Skin epidermis (tissue), 12 donors: ENCODE measurements around the gene GBE1.
A peak's percentile ranks its signal among the peaks of the same experiment; 100 is the strongest.

Experiments
- H3K27ac ChIP-seq, 21 experiments: fragments of 200-600 bp; sonication (generic) in 11 of 21; one replicate each; pipeline ENCODE4 v1.5.0; 2020; ENCODE audit warnings: mild to moderate bottlenecking in 3 of 21, inconsistent platforms in 2 of 21, moderate library complexity in 2 of 21
- H3K4me3 ChIP-seq, 7 experiments: fragments of 200-600 bp; sonication (generic) in 2 of 7; one replicate each; pipeline ENCODE4 v1.5.0; 2020; ENCODE audit warnings: inconsistent platforms in 2 of 7, mild to moderate bottlenecking in 2 of 7, moderate library complexity in 1 of 7

Gene GBE1

GRCh38 chr3:81558106-81558505, 203.3 kb downstream of the GBE1 start:
- Histone ChIP-seq H3K4me3 (no peak overlapping the region), H3K27ac (no peak overlapping the region)

- H3K27ac ChIP-seq, result no peak overlapping the region
These were observed 206.6 kb downstream of the GBE1 start for GRCh38 chr3:81554801-81555200.

GRCh38 chr3:81554388-81554787, 207.1 kb downstream of the GBE1 start:
- Histone ChIP-seq H3K27ac (no peak overlapping the region), H3K4me3 (no peak overlapping the region)

More at GRCh38 chr3:81554801-81555200, 206.6 kb downstream of the GBE1 start:
- H3K4me3 ChIP-seq, result no peak overlapping the region

- Histone ChIP-seq H3K4me3 (no peak overlapping the region), H3K27ac (no peak overlapping the region)
These were observed 211.0 kb downstream of the GBE1 start for GRCh38 chr3:81550415-81550814.

- Histone ChIP-seq H3K4me3 (no peak overlapping the region), H3K27ac (no peak overlapping the region)
These were observed 211.6 kb downstream of the GBE1 start for GRCh38 chr3:81549831-81550230.

GRCh38 chr3:81549388-81549787, 212.1 kb downstream of the GBE1 start:
- Histone ChIP-seq H3K4me3 (no peak overlapping the region), H3K27ac (no peak overlapping the region)

- H3K27ac ChIP-seq, result no peak overlapping the region
- H3K4me3 ChIP-seq, result no peak overlapping the region
These were observed 215.9 kb downstream of the GBE1 start for GRCh38 chr3:81545572-81545971.

- no peak overlapping the region for H3K27ac ChIP-seq
- no peak overlapping the region for H3K4me3 ChIP-seq
These were observed 217.1 kb downstream of the GBE1 start for GRCh38 chr3:81544385-81544784.

- H3K27ac ChIP-seq, result no peak overlapping the region
- no peak overlapping the region for H3K4me3 ChIP-seq
These were observed 220.7 kb downstream of the GBE1 start for GRCh38 chr3:81540787-81541186.

GRCh38 chr3:81531846-81532245, 229.6 kb downstream of the GBE1 start:
- peak overlapping the region in 3 of 21 experiments; percentile 24 to 54 (median 39) for H3K27ac ChIP-seq
- H3K4me3 ChIP-seq, result no peak overlapping the region

- Histone ChIP-seq H3K4me3 (no peak overlapping the region), H3K27ac (peak overlapping the region in 3 of 21 experiments; percentile 24 to 54 (median 39))
These were observed 230.2 kb downstream of the GBE1 start for GRCh38 chr3:81531263-81531662.

GRCh38 chr3:81530180-81530939, 231.1 kb downstream of the GBE1 start:
- H3K4me3 ChIP-seq, result no peak overlapping the region
- H3K27ac ChIP-seq, result peak overlapping the region in 1 of 21 experiments; percentile 24

- Histone ChIP-seq H3K4me3 (no peak overlapping the region), H3K27ac (no peak overlapping the region)
These were observed 239.6 kb downstream of the GBE1 start for GRCh38 chr3:81521855-81522254.

- H3K4me3 ChIP-seq, result no peak overlapping the region
- H3K27ac ChIP-seq, result no peak overlapping the region
These were observed 242.5 kb downstream of the GBE1 start for GRCh38 chr3:81518945-81519344.

- H3K27ac ChIP-seq, result no peak overlapping the region
These were observed 245.4 kb downstream of the GBE1 start for GRCh38 chr3:81516042-81516441.

GRCh38 chr3:81513591-81513990, 247.9 kb downstream of the GBE1 start:
- H3K27ac ChIP-seq, result no peak overlapping the region
- no peak overlapping the region for H3K4me3 ChIP-seq

More at GRCh38 chr3:81516042-81516441, 245.4 kb downstream of the GBE1 start:
- H3K4me3 ChIP-seq, result no peak overlapping the region

- H3K27ac ChIP-seq, result no peak overlapping the region
These were observed 258.4 kb downstream of the GBE1 start for GRCh38 chr3:81503026-81503425.

GRCh38 chr3:81502236-81502635, 259.2 kb downstream of the GBE1 start:
- Histone ChIP-seq H3K4me3 (no peak overlapping the region), H3K27ac (no peak overlapping the region)

More at GRCh38 chr3:81503026-81503425, 258.4 kb downstream of the GBE1 start:
- H3K4me3 ChIP-seq, result no peak overlapping the region

GRCh38 chr3:81500039-81500438, 261.4 kb downstream of the GBE1 start:
- H3K4me3 ChIP-seq, result no peak overlapping the region
- no peak overlapping the region for H3K27ac ChIP-seq

GRCh38 chr3:81497572-81498251, 263.7 kb downstream of the GBE1 start:
- no peak overlapping the region for H3K4me3 ChIP-seq
- peak overlapping the region in 1 of 21 experiments; percentile 24 for H3K27ac ChIP-seq
